Breast epithelium (tissue), 3 donors: ENCODE data around the gene AHRR.

Source experiments
- CTCF ChIP-seq, 3 donors: fragments of 450-650 bp; IDR thresholded peaks; one replicate each; pipeline ENCODE4 v1.5.1; 2016 to 2017; ENCODE audit warnings: antibody characterized with exemption in 3 of 3, mild to moderate bottlenecking in 3 of 3, moderate library complexity in 3 of 3
- POLR2A ChIP-seq: fragments of 450-650 bp; IDR thresholded peaks from one replicate; pipeline ENCODE4 v1.6.1; 2016; ENCODE audit warnings: antibody characterized with exemption, mild to moderate bottlenecking, moderate library complexity

GRCh38 chr5:355958-356357 lies 34.4 kb downstream of the AHRR start:
- TF ChIP-seq CTCF (IDR thresholded peaks at IDR 0.05) (no peak), POLR2A (no peak)
